HepG2 (cell line): ENCODE results near the gene ADAM8. TPM values are rescaled to one million over a fixed set of nuclear protein-coding genes. Genes with fewer than 3 reads are reported as not detected.
A peak's percentile ranks its signal among the peaks of the same experiment; 100 is the strongest.

Experiments used
- AGO2 ChIP-seq: fragments of 200-400 bp; formaldehyde crosslinking; optimal IDR thresholded peaks from 2 replicates; pipeline ENCODE3; 2017; ENCODE audit warnings: mild to moderate bottlenecking, low read depth, low read length, moderate library complexity
- ELF1 ChIP-seq: sonication (generic); formaldehyde crosslinking; IDR thresholded peaks from 2 replicates; pipeline ENCODE4 v1.4.0; 2020; ENCODE audit warnings: missing genetic modification reagents
- FOXA1 ChIP-seq, 2 experiments: fragments of 450-650 bp in 1 of 2; sonication (generic) in 1 of 2; formaldehyde crosslinking in 1 of 2; IDR thresholded peaks; 2 replicates each; pipeline versions ENCODE4 v1.4.0 to v1.6.1; 2016 to 2020; ENCODE audit warnings: missing genetic modification reagents in 1 of 2
- HDAC1 ChIP-seq: sonication (generic); formaldehyde crosslinking; IDR thresholded peaks from 2 replicates; pipeline ENCODE4 v1.5.1; 2020; ENCODE audit warnings: mild to moderate bottlenecking, missing genetic modification reagents
- HNF4A ChIP-seq: sonication (generic); formaldehyde crosslinking; IDR thresholded peaks from 2 replicates; pipeline ENCODE4 v1.4.0; 2020; ENCODE audit warnings: missing genetic modification reagents
- IRF2 ChIP-seq: IDR thresholded peaks from 2 replicates; pipeline ENCODE4 v1.6.1; 2018; ENCODE audit warnings: missing genetic modification reagents, missing compliant biosample characterization
- MEF2D ChIP-seq: sonication (generic); formaldehyde crosslinking; IDR thresholded peaks from 2 replicates; pipeline ENCODE4 v1.5.1; 2020; ENCODE audit warnings: mild to moderate bottlenecking, missing genetic modification reagents
- PAX8 ChIP-seq: sonication (generic); formaldehyde crosslinking; IDR thresholded peaks from 2 replicates; pipeline ENCODE4 v1.8.0; 2022; ENCODE audit warnings: mild to moderate bottlenecking, missing genetic modification reagents, borderline replicate concordance
- POLR2G ChIP-seq: fragments of 200-400 bp; formaldehyde crosslinking; IDR thresholded peaks from 2 replicates; pipeline ENCODE4 v1.6.1; 2018; ENCODE audit warnings: mild to moderate bottlenecking, low read depth, low read length, moderate library complexity
- PTBP1 ChIP-seq: fragments of 200-400 bp; formaldehyde crosslinking; IDR thresholded peaks from 2 replicates; pipeline ENCODE4 v1.6.1; 2018; ENCODE audit warnings: low read length, low read depth; ENCODE audit not compliant: poor library complexity, severe bottlenecking
- RBFOX2 ChIP-seq: fragments of 200-400 bp; formaldehyde crosslinking; IDR thresholded peaks from 2 replicates; pipeline ENCODE4 v1.6.1; 2017; ENCODE audit warnings: low read depth, mild to moderate bottlenecking, low read length
- RFX3 ChIP-seq: IDR thresholded peaks from 2 replicates; pipeline ENCODE4 v1.6.1; 2016; ENCODE audit warnings: missing biosample characterization, missing genetic modification reagents
- SMAD3 ChIP-seq: sonication (generic); formaldehyde crosslinking; IDR thresholded peaks from 2 replicates; pipeline ENCODE4 v1.4.0; 2020; ENCODE audit warnings: missing genetic modification reagents
- SMARCC2 ChIP-seq: fragments of 450-650 bp; IDR thresholded peaks from 2 replicates; pipeline ENCODE4 v1.6.1; 2017; ENCODE audit warnings: antibody characterized with exemption, mild to moderate bottlenecking
- SMYD3 ChIP-seq: sonication (generic); formaldehyde crosslinking; IDR thresholded peaks from 2 replicates; pipeline ENCODE4 v1.8.1; 2023; ENCODE audit warnings: mild to moderate bottlenecking, missing genetic modification reagents
- ZFP62 ChIP-seq: sonication (generic); formaldehyde crosslinking; IDR thresholded peaks from 2 replicates; pipeline ENCODE4 v1.4.0; 2020; ENCODE audit warnings: missing genetic modification reagents
- ZNF12 ChIP-seq: sonication (generic); formaldehyde crosslinking; IDR thresholded peaks from 2 replicates; pipeline ENCODE4 v1.5.0; 2020; ENCODE audit warnings: missing genetic modification reagents
- ZNF136 ChIP-seq: sonication (generic); formaldehyde crosslinking; IDR thresholded peaks from 2 replicates; pipeline ENCODE4 v1.8.1; 2022; ENCODE audit warnings: low read depth, mild to moderate bottlenecking, moderate library complexity, missing genetic modification reagents
- ZNF224 ChIP-seq: sonication (generic); formaldehyde crosslinking; IDR thresholded peaks from 2 replicates; pipeline ENCODE4 v1.5.0; 2020; ENCODE audit warnings: mild to moderate bottlenecking, missing genetic modification reagents
- ZNF788 ChIP-seq: sonication (generic); formaldehyde crosslinking; IDR thresholded peaks from 2 replicates; pipeline ENCODE4 v1.5.0; 2020; ENCODE audit warnings: mild to moderate bottlenecking, missing genetic modification reagents, borderline replicate concordance
- polyA plus RNA-seq, 8 experiments: library from polyadenylated mRNA; depleted of rRNA in 3 of 8; stranded (reverse) in 7 of 8; unstranded in 1 of 8; fragments of >200 nt; fragmentation: Illumina TruSeq in 4 of 8; extraction: Trizol in 4 of 8; gene quantifications; 2 replicates each; pipeline versions ENCODE4 v1.2.1 to v1.2.3, GENCODE V29; 2011 to 2016; ENCODE audit warnings: low read depth in 4 of 8, missing spikeins in 1 of 8, mixed read lengths in 1 of 8; ENCODE audit not compliant: insufficient read depth in 1 of 8
- total RNA-seq, 5 experiments: library from RNA; depleted of rRNA; stranded (reverse); fragments of >200 nt; fragmentation: Illumina TruSeq; extraction: Trizol; gene quantifications; 2 replicates each; pipeline ENCODE4 v1.2.3, GENCODE V29; 2016; ENCODE audit warnings: low read depth in 1 of 5
- TF ChIP-seq, protein P1 (sequence below): sonication (generic); formaldehyde crosslinking; IDR thresholded peaks from 2 replicates; pipeline ENCODE4 v1.4.0; 2020; ENCODE audit warnings: mild to moderate bottlenecking, missing genetic modification reagents
- TF ChIP-seq, protein P2 (sequence below): sonication (generic); formaldehyde crosslinking; IDR thresholded peaks from 2 replicates; pipeline ENCODE4 v1.8.0; 2022; ENCODE audit warnings: missing genetic modification reagents, mild to moderate bottlenecking, borderline replicate concordance
- TF ChIP-seq, protein P3 (sequence below): sonication (generic); formaldehyde crosslinking; IDR thresholded peaks from 2 replicates; pipeline ENCODE4 v1.4.0; 2020; ENCODE audit warnings: missing genetic modification reagents, mild to moderate bottlenecking, borderline replicate concordance
- TF ChIP-seq, protein P4 (sequence below): sonication (generic); formaldehyde crosslinking; IDR thresholded peaks from 2 replicates; pipeline ENCODE4 v1.8.1; 2023; ENCODE audit warnings: mild to moderate bottlenecking, inconsistent platforms, moderate library complexity, missing genetic modification reagents, borderline replicate concordance

The ADAM8 gene
- total and polyA plus RNA-seq, 2 of the 13 experiments (the other 11 are each of a cell fraction or from before 2014, with no cell fraction given): 0.24 to 0.93 TPM

DNA sequence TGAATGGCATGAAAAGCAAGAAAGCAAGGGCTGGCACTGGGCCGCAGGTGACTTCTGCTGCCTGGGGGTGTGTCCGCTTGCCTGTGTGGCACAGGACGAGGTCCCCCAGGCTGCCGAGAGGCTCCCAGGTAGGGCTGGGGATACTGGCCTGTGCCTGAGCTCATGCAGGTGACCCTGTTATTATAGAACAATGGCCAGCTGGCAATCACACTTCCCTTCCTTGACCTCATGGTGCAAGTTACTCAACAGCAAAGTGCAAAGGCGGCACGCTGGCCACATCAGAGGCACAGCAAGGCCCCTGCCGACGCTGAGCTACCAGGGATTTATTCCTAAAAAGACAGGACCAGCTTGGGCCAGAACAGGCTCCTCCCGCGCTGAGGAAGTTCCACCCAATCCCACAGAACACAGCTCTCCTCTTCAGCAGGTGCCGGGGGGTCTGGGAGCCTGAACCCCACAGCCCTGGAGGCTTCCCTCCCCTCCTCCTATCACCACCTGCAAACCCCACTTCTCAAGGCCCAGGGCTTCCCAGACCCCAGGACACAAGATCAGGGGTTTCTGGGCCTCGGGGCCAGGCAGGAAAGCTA is 1.4 kb upstream of the ADAM8 start (continued):
- TF ChIP-seq, protein P1, sequence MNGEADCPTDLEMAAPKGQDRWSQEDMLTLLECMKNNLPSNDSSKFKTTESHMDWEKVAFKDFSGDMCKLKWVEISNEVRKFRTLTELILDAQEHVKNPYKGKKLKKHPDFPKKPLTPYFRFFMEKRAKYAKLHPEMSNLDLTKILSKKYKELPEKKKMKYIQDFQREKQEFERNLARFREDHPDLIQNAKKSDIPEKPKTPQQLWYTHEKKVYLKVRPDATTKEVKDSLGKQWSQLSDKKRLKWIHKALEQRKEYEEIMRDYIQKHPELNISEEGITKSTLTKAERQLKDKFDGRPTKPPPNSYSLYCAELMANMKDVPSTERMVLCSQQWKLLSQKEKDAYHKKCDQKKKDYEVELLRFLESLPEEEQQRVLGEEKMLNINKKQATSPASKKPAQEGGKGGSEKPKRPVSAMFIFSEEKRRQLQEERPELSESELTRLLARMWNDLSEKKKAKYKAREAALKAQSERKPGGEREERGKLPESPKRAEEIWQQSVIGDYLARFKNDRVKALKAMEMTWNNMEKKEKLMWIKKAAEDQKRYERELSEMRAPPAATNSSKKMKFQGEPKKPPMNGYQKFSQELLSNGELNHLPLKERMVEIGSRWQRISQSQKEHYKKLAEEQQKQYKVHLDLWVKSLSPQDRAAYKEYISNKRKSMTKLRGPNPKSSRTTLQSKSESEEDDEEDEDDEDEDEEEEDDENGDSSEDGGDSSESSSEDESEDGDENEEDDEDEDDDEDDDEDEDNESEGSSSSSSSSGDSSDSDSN: no peak; the same call in 1 of the 2 replicates
- peak; percentile 12; the same call in 1 of the 2 replicates for TF ChIP-seq HDAC1 (CRISPR knock-in tag)
- no peak for TF ChIP-seq SMARCC2
- TF ChIP-seq PAX8 (CRISPR knock-in tag): no peak
- TF ChIP-seq IRF2: no peak
- no peak for TF ChIP-seq FOXA1 (IDR thresholded peaks at IDR 0.05)
- TF ChIP-seq FOXA1 (CRISPR knock-in tag; IDR thresholded peaks at IDR 0.05): no peak
- no peak for TF ChIP-seq ZNF136 (CRISPR knock-in tag)
- TF ChIP-seq ZNF788 (CRISPR knock-in tag): peak; percentile 32; the same call in 1 of the 2 replicates
- TF ChIP-seq, protein P2, sequence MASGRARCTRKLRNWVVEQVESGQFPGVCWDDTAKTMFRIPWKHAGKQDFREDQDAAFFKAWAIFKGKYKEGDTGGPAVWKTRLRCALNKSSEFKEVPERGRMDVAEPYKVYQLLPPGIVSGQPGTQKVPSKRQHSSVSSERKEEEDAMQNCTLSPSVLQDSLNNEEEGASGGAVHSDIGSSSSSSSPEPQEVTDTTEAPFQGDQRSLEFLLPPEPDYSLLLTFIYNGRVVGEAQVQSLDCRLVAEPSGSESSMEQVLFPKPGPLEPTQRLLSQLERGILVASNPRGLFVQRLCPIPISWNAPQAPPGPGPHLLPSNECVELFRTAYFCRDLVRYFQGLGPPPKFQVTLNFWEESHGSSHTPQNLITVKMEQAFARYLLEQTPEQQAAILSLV (CRISPR knock-in tag): no peak
- TF ChIP-seq MEF2D (CRISPR knock-in tag): no peak
- peak; percentile 59 for TF ChIP-seq HNF4A (CRISPR knock-in tag)
- TF ChIP-seq, protein P3, sequence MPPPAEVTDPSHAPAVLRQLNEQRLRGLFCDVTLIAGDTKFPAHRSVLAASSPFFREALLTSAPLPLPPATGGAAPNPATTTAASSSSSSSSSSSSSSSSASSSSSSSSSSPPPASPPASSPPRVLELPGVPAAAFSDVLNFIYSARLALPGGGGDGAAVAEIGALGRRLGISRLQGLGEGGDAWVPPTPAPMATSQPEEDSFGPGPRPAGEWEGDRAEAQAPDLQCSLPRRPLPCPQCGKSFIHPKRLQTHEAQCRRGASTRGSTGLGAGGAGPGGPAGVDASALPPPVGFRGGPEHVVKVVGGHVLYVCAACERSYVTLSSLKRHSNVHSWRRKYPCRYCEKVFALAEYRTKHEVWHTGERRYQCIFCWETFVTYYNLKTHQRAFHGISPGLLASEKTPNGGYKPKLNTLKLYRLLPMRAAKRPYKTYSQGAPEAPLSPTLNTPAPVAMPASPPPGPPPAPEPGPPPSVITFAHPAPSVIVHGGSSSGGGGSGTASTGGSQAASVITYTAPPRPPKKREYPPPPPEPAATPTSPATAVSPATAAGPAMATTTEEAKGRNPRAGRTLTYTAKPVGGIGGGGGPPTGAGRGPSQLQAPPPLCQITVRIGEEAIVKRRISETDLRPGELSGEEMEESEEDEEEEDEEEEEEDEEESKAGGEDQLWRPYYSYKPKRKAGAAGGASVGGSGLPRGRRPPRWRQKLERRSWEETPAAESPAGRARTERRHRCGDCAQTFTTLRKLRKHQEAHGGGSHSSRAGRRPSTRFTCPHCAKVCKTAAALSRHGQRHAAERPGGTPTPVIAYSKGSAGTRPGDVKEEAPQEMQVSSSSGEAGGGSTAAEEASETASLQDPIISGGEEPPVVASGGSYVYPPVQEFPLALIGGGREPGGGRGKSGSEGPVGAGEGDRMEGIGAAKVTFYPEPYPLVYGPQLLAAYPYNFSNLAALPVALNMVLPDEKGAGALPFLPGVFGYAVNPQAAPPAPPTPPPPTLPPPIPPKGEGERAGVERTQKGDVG (CRISPR knock-in tag): no peak
- no peak for TF ChIP-seq SMAD3 (CRISPR knock-in tag)
- no peak for TF ChIP-seq AGO2
- no peak for TF ChIP-seq ZNF12
- no peak for TF ChIP-seq POLR2G
- TF ChIP-seq SMYD3 (CRISPR knock-in tag): no peak
- TF ChIP-seq, protein P4, sequence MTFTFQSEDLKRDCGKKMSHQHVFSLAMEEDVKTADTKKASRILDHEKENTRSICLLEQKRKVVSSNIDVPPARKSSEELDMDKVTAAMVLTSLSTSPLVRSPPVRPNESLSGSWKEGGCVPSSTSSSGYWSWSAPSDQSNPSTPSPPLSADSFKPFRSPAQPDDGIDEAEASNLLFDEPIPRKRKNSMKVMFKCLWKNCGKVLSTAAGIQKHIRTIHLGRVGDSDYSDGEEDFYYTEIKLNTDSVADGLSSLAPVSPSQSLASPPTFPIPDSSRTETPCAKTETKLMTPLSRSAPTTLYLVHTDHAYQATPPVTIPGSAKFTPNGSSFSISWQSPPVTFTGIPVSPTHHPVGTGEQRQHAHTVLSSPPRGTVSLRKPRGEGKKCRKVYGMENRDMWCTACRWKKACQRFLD (CRISPR knock-in tag): no peak
- no peak for TF ChIP-seq ZFP62 (CRISPR knock-in tag)
- no peak for TF ChIP-seq RFX3 (CRISPR knock-in tag)
- TF ChIP-seq RBFOX2: no peak
- TF ChIP-seq ELF1 (CRISPR knock-in tag): no peak
- TF ChIP-seq PTBP1: no peak
- TF ChIP-seq ZNF224 (CRISPR knock-in tag): no peak; the same call in 1 of the 2 replicates
